ENCODE measurements around the gene SCN3A.
A peak's percentile ranks its signal among the peaks of the same experiment; 100 is the strongest.

Gene SCN3A

DNA sequence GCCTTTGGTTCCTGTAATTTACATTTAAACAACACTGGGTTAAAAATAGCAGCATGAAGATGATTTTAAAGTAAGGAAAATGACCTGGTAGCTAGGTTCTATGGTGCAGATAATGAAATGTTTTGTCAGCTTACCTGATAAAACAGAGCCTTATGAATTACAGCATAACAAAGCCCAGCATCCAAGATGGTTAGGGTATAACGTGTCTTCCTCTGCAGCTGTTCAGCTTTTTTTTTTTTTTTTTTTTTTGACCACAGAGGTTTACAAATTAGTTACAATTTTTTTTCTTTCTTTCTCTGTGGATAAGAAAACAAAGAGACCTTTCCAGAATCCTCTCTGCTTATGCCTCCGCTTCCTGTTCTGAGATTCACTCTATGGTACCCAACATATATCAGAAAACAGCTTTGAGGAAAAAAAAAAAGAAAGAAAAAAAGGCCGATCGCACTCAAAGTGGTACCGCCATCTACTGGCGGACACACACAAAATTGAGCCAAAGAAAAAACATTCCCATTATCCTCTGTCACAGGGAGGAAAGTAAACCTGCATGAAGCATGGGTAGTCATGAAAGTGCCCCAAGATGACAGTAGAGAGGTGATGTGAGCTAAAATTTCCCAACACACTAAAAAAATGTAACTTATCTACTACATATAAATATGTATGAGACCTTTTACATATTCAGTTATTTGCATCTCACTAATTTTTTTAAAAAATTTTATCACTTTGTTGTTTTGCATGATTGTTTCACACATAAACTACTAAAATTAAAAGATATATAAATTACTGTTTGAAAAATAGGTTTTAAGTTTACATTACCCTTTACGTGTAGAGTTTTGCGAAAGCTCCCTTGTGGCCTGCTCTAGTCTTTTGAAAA is at the start of gene SCN3A:
Gene SCN3A (minus strand): TSS at position 362 of the 871 bp plus-strand sequence. CDS start 27,656 bp downstream, outside the sequence.
- TF ChIP-seq, protein P1, sequence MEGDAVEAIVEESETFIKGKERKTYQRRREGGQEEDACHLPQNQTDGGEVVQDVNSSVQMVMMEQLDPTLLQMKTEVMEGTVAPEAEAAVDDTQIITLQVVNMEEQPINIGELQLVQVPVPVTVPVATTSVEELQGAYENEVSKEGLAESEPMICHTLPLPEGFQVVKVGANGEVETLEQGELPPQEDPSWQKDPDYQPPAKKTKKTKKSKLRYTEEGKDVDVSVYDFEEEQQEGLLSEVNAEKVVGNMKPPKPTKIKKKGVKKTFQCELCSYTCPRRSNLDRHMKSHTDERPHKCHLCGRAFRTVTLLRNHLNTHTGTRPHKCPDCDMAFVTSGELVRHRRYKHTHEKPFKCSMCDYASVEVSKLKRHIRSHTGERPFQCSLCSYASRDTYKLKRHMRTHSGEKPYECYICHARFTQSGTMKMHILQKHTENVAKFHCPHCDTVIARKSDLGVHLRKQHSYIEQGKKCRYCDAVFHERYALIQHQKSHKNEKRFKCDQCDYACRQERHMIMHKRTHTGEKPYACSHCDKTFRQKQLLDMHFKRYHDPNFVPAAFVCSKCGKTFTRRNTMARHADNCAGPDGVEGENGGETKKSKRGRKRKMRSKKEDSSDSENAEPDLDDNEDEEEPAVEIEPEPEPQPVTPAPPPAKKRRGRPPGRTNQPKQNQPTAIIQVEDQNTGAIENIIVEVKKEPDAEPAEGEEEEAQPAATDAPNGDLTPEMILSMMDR (IDR thresholded peaks at IDR 0.05; ENCODE audit: insufficient read depth, low read depth, low read length, missing control alignments), result peak; percentile 66
- DNase-seq (ENCODE audit: low read depth), result peak; percentile 63
- peak within 1 kb of the TSS; percentile 38 for H3K4me3 ChIP-seq (ENCODE audit: low read depth, low read length)

- H3K4me3 ChIP-seq (ENCODE audit: low read depth, low read length), result no peak overlapping the region
- no peak for DNase-seq (ENCODE audit: low read depth)
- TF ChIP-seq, protein P1 (IDR thresholded peaks at IDR 0.05; ENCODE audit: insufficient read depth, low read depth, low read length, missing control alignments), result no peak
These were observed 49.3 kb upstream of the SCN3A start for GRCh38 chr2:165253178-165253577.

DNA sequence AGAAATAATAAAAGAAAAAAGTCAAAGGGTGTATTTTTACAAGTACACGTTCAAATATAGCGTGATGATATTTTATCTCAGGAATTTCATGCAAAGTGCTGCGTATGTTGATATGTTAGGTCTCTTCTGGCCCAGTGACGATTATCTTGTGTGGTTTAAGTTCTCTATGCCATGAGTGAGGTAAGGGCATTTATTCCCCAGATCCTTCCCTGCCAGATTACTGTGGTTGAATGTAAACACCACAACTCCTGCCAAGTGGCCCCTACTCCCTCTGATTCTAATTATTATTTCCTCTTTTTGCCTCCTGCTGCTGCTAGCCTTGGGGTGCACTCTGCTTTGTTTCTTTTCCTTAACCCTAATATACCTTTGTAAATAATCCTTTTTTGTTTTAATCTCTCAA is 47.5 kb upstream of the SCN3A start:
- TF ChIP-seq, protein P1 (IDR thresholded peaks at IDR 0.05; ENCODE audit: insufficient read depth, low read depth, low read length, missing control alignments), result no peak
- no peak for DNase-seq (ENCODE audit: low read depth)

GRCh38 chr2:165248238-165248637 is 44.4 kb upstream of the SCN3A start:
- no peak overlapping the region for H3K4me3 ChIP-seq (ENCODE audit: low read depth, low read length)
- TF ChIP-seq, protein P1 (IDR thresholded peaks at IDR 0.05; ENCODE audit: insufficient read depth, low read depth, low read length, missing control alignments), result no peak
- no peak for DNase-seq (ENCODE audit: low read depth)

More for the DNA sequence above, 47.5 kb upstream of the SCN3A start:
- no peak overlapping the region for H3K4me3 ChIP-seq (ENCODE audit: low read depth, low read length)

DNA sequence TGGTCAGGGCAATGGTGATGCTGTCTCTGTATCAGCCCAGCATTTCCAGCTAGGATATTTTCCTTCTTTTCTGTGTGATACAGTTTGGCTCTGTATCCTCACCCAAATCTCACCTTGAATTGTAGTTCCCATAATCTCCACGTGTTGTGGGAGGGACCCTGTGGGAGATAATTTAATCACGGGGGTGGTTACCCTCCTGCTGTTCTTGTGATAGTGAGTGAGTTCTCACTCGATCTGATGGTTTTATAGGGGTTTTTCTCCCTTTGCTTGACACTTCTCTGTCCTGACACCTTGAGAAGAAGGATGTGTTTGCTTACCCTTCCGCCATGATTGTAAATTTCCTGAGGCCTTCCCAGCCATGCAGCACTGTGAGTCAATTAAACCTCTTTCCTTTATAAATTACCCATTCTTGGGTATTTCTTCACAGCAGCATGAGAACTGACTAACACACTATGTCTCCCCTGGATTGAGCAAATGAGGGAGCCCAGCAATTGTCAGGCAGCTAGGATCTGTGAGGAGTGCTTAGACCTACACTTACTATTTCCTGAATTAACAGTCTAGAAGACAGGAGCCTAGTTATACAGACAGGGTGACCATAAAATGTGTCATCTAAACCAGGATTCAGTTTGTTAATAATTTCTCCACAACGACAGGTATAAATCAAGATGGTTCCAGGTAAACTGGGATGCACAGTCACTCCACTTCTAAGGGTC is 41.4 kb upstream of the SCN3A start:
- no peak for DNase-seq (ENCODE audit: low read depth)
- no peak overlapping the region for H3K4me3 ChIP-seq (ENCODE audit: low read depth, low read length)
- TF ChIP-seq, protein P1 (IDR thresholded peaks at IDR 0.05; ENCODE audit: insufficient read depth, low read depth, low read length, missing control alignments), result no peak

DNA sequence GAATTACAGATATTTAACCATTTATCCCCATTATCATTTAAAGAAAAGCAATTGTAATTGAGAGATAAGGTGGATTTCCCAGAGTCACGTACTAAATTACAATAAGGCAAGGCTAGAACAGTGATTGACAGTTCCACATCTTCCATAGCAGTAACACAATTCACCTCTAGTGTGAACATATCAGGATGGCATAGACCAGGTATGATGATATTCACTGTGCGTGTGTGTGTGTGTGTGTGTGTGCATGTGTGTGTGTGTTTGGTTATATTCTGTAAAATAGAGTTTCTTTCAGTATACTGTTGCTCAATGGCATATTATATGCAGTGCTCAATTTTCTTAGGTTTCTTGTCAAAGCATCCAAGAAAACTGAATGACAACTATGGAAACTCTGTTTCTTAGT is 37.1 kb upstream of the SCN3A start:
- TF ChIP-seq, protein P1 (IDR thresholded peaks at IDR 0.05; ENCODE audit: insufficient read depth, low read depth, low read length, missing control alignments), result no peak
- no peak overlapping the region for H3K4me3 ChIP-seq (ENCODE audit: low read depth, low read length)
- DNase-seq (ENCODE audit: low read depth), result no peak
